OCI-LY7 (cell line): Measurements from ENCODE around the gene MMP2. TPM values are rescaled to one million over a fixed set of nuclear protein-coding genes. Genes with fewer than 3 reads are reported as not detected.

Experiments used
- BruUV-seq: library from RNA; stranded (reverse); fragments of 400-500 nt; replicated peaks from 2 replicates; lab custom pipeline; 2021; lab: Mats Ljungman, UMichigan
- CTCF ChIA-PET: fragments of 300-600 bp; sonication (Branson Sonifier 250); formaldehyde crosslinking; loops from one replicate; lab custom pipeline; 2022; ENCODE audit warnings: antibody characterized with exemption; ENCODE audit not compliant: unreplicated experiment; lab: Charles Lee
- POLR2A ChIA-PET: fragments of 300-600 bp; sonication (Branson Sonifier 250); formaldehyde crosslinking; loops from one replicate; lab custom pipeline; 2022; ENCODE audit warnings: antibody characterized with exemption; lab: Charles Lee
- DNase-seq: peaks from one replicate; pipeline ENCODE4 v3.0.0-alpha.2; 2015; ENCODE audit warnings: low spot score
- H2AFZ ChIP-seq: fragments of 200-600 bp; sonication (generic), shearing (Covaris generic); 2 replicates; pipeline ENCODE4 v1.6.1; 2014; ENCODE audit warnings: mild to moderate bottlenecking, antibody characterized with exemption, low read length, moderate library complexity
- H3K27ac ChIP-seq: fragments of 200-600 bp; sonication (generic); 2 replicates; pipeline ENCODE4 v1.5.1; 2014; ENCODE audit warnings: mixed run types, low read depth, mild to moderate bottlenecking, moderate library complexity, low read length, inconsistent platforms; ENCODE audit not compliant: poor library complexity, severe bottlenecking
- H3K36me3 ChIP-seq: fragments of 200-600 bp; sonication (generic); 2 replicates; pipeline ENCODE4 v1.6.1; 2014; ENCODE audit warnings: mild to moderate bottlenecking, antibody characterized with exemption, low read length, moderate library complexity, mixed read lengths; ENCODE audit not compliant: insufficient read depth
- H3K4me1 ChIP-seq: fragments of 200-600 bp; sonication (generic); 2 replicates; pipeline ENCODE4 v1.5.1; 2014; ENCODE audit warnings: mild to moderate bottlenecking, low read length; ENCODE audit not compliant: insufficient read depth, poor library complexity, severe bottlenecking
- H3K4me2 ChIP-seq: fragments of 200-600 bp; sonication (generic); 2 replicates; pipeline ENCODE4 v1.6.1; 2014; ENCODE audit warnings: mild to moderate bottlenecking, low read length
- H3K4me3 ChIP-seq: fragments of 200-600 bp; sonication (generic); 2 replicates; pipeline ENCODE4 v1.5.1; 2014; ENCODE audit warnings: mild to moderate bottlenecking, low read depth, low read length; ENCODE audit not compliant: poor library complexity, severe bottlenecking
- H3K79me2 ChIP-seq: fragments of 200-600 bp; sonication (generic); 2 replicates; pipeline ENCODE4 v1.6.1; 2016; ENCODE audit warnings: low read depth, mild to moderate bottlenecking, low read length, moderate library complexity, mixed read lengths; ENCODE audit not compliant: insufficient read depth
- H3K9me2 ChIP-seq: fragments of 200-600 bp; sonication (generic); 2 replicates; pipeline ENCODE4 v1.6.1; 2016; ENCODE audit warnings: mild to moderate bottlenecking, low read length, mixed read lengths; ENCODE audit not compliant: insufficient read depth
- H3K9me3 ChIP-seq: fragments of 200-600 bp; sonication (generic); 2 replicates; pipeline ENCODE4 v1.6.1; 2014; ENCODE audit warnings: mild to moderate bottlenecking, mixed run types, low read length, mixed read lengths
- H4K20me1 ChIP-seq: fragments of 200-600 bp; sonication (generic); 2 replicates; pipeline ENCODE4 v1.6.1; 2014; ENCODE audit warnings: mild to moderate bottlenecking, antibody characterized with exemption, low read length, moderate library complexity, mixed read lengths; ENCODE audit not compliant: insufficient read depth
- EZH2phosphoT487 ChIP-seq: fragments of 200-600 bp; sonication (generic); IDR thresholded peaks from 2 replicates; pipeline ENCODE4 v1.6.1; 2018; ENCODE audit warnings: low read depth, borderline replicate concordance, mild to moderate bottlenecking, mixed run types, antibody characterized with exemption, low read length, moderate library complexity, mixed read lengths
- intact Hi-C: fragments of 100-400 bp; cut with micrococcal nuclease; formaldehyde crosslinking; loops from one replicate; pipeline ENCODE4 v1.10.0; 2022; ENCODE audit not compliant: unreplicated experiment
- total RNA-seq, 2 experiments: library from RNA; depleted of rRNA in 1 of 2; stranded (reverse); fragments of >200 nt in 1 of 2; shearing (Covaris generic) in 1 of 2; gene quantifications; 2 replicates each; pipeline ENCODE4 v1.2.3, GENCODE V29; 2014 to 2022
- TF ChIP-seq, protein P1 (sequence below): fragments of 200-600 bp; sonication (generic); conservative IDR thresholded peaks from 2 replicates; pipeline ENCODE4 v1.5.1; 2014; ENCODE audit warnings: mild to moderate bottlenecking, antibody characterized with exemption, low read length, moderate library complexity, mixed read lengths

Gene MMP2
- total RNA-seq, 2 experiments from 2014 or later = 0.48 TPM; not detected in 1

GRCh38 chr16:55512941-55513340 lies 33.9 kb downstream of the MMP2 start:
- BruUV-seq = no TSS peak
- Histone ChIP-seq H3K9me2 (no peaks in the 10 kb centered on the region), H4K20me1 (no peaks in the 10 kb centered on the region), H3K4me1 (no peaks in the 10 kb centered on the region), H3K36me3 (no peaks in the 10 kb centered on the region), H3K79me2 (no peaks in the 10 kb centered on the region), H2AFZ (no peak overlapping the region), H3K4me3 (no peak overlapping the region), H3K9me3 (no peaks in the 10 kb centered on the region), H3K4me2 (no peak overlapping the region), H3K27ac (no peak overlapping the region)
- ChIA-PET POLR2A (interaction anchor here (2.2 kb wide), 1 partner anchor 35 kb away, joined by 9 read pairs; no protein-coding TSS in a partner anchor), CTCF (no interaction called here)
- TF ChIP-seq, protein P1, sequence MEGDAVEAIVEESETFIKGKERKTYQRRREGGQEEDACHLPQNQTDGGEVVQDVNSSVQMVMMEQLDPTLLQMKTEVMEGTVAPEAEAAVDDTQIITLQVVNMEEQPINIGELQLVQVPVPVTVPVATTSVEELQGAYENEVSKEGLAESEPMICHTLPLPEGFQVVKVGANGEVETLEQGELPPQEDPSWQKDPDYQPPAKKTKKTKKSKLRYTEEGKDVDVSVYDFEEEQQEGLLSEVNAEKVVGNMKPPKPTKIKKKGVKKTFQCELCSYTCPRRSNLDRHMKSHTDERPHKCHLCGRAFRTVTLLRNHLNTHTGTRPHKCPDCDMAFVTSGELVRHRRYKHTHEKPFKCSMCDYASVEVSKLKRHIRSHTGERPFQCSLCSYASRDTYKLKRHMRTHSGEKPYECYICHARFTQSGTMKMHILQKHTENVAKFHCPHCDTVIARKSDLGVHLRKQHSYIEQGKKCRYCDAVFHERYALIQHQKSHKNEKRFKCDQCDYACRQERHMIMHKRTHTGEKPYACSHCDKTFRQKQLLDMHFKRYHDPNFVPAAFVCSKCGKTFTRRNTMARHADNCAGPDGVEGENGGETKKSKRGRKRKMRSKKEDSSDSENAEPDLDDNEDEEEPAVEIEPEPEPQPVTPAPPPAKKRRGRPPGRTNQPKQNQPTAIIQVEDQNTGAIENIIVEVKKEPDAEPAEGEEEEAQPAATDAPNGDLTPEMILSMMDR = no peak
- TF ChIP-seq EZH2phosphoT487 = no peak
- intact Hi-C loops = no loop called here
- no peak for DNase-seq

GRCh38 chr16:55513616-55514015 lies 34.6 kb downstream of the MMP2 start:
- no TSS peak for BruUV-seq
- H3K79me2 ChIP-seq = no peaks in the 10 kb centered on the region
- POLR2A ChIA-PET = interaction anchor here (2.2 kb wide), 1 partner anchor 34 kb away, joined by 9 read pairs; no protein-coding TSS in a partner anchor

DNA sequence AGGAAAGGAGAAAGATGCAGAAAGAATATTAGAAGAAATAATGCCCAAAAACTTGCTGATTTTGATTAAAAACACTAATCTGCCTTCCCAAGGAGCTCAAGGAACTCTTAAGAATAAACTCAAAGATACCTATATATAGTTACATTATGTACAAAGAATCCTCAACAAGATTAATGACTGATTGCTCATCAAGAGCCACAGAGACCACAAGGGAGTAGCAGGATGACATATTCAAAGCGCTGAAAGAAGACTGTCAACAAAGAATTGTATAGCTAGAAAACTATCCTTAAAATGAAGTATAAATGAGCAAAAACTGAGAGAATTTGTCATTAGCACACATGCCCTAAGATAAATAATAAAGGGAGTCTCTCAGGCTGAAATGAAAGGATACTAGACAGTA lies 36.1 kb downstream of the MMP2 start:
- Histone ChIP-seq H3K9me2 (no peaks in the 10 kb centered on the region), H4K20me1 (no peaks in the 10 kb centered on the region), H3K79me2 (no peaks in the 10 kb centered on the region), H3K36me3 (no peaks in the 10 kb centered on the region), H2AFZ (no peak overlapping the region), H3K4me2 (no peak overlapping the region), H3K27ac (no peak overlapping the region), H3K4me1 (no peaks in the 10 kb centered on the region), H3K4me3 (no peak overlapping the region), H3K9me3 (no peaks in the 10 kb centered on the region)
- TF ChIP-seq EZH2phosphoT487 = no peak
- TF ChIP-seq, protein P1 = no peak
- intact Hi-C loops = no loop called here
- DNase-seq = no peak
- POLR2A ChIA-PET = interaction anchor here (0.7 to 1.0 kb wide), 2 partner anchors 12 to 25 kb away, joined by 3 read pairs; no protein-coding TSS in a partner anchor
- CTCF ChIA-PET = no interaction called here
- BruUV-seq = no TSS peak

More at GRCh38 chr16:55513616-55514015, 34.6 kb downstream of the MMP2 start:
- no peak overlapping the region for H3K4me3 ChIP-seq
- H2AFZ ChIP-seq = no peak overlapping the region
- no peaks in the 10 kb centered on the region for H3K4me1 ChIP-seq
- no peaks in the 10 kb centered on the region for H3K9me2 ChIP-seq
- CTCF ChIA-PET = no interaction called here
- intact Hi-C loops = no loop called here
- no peak for DNase-seq
- no peaks in the 10 kb centered on the region for H4K20me1 ChIP-seq
- H3K4me2 ChIP-seq = no peak overlapping the region
- H3K27ac ChIP-seq = no peak overlapping the region
- TF ChIP-seq, protein P1 = no peak
- TF ChIP-seq EZH2phosphoT487 = no peak
- H3K9me3 ChIP-seq = no peaks in the 10 kb centered on the region
- H3K36me3 ChIP-seq = no peaks in the 10 kb centered on the region
